ENCODE measurements around the gene ADAMTS6.

The ADAMTS6 gene

GRCh38 chr5:65261499-65261898, 220.2 kb downstream of the ADAMTS6 start:
- Histone ChIP-seq H3K36me3 (ENCODE audit: control insufficient read depth in 2 of 2, insufficient read depth in 1 of 2, low read length in 2 of 2) (no peaks in the 10 kb centered on the region), H3K27ac (ENCODE audit: extremely low read depth, low read depth, low read length) (no peak overlapping the region), H3K4me3 (ENCODE audit: low read depth, low read length) (no peak overlapping the region), H3K9me3 (ENCODE audit: control insufficient read depth, insufficient read depth, low read depth, low read length) (no peaks in the 10 kb centered on the region), H3K4me1 (ENCODE audit: control insufficient read depth, insufficient read depth, low read length) (peaks cover 13% of the 10 kb centered on the region)
- TF ChIP-seq ZBTB1 (tag by site-specific recombination; IDR thresholded peaks at IDR 0.05) = no peak
- no peak for TF ChIP-seq SP2 (tag by site-specific recombination; IDR thresholded peaks at IDR 0.05)
- no peak for TF ChIP-seq ZNF274 (IDR thresholded peaks at IDR 0.05; ENCODE audit: low read length)
- TF ChIP-seq ZNF274 (tag by site-specific recombination; IDR thresholded peaks at IDR 0.05; ENCODE audit: borderline replicate concordance) = no peak
- no peak for TF ChIP-seq ZNF335 (tag by site-specific recombination; conservative IDR thresholded peaks at IDR 0.05)
- TF ChIP-seq ZBTB8A (tag by site-specific recombination; IDR thresholded peaks at IDR 0.05) = no peak
- no peak for TF ChIP-seq ZNF121 (tag by site-specific recombination; IDR thresholded peaks at IDR 0.05)
- no peak for TF ChIP-seq ZNF362 (tag by site-specific recombination; IDR thresholded peaks at IDR 0.05)
- no peak for TF ChIP-seq ZNF747 (tag by site-specific recombination; IDR thresholded peaks at IDR 0.05)
- no peak for TF ChIP-seq PRDM10 (tag by site-specific recombination; IDR thresholded peaks at IDR 0.05)
- TF ChIP-seq ZNF248 (tag by site-specific recombination; IDR thresholded peaks at IDR 0.05) = no peak
- no peak for TF ChIP-seq ZNF174 (tag by site-specific recombination; IDR thresholded peaks at IDR 0.05)
- no peak for TF ChIP-seq ZNF621 (tag by site-specific recombination; IDR thresholded peaks at IDR 0.05)
- TF ChIP-seq ZNF692 (tag by site-specific recombination; IDR thresholded peaks at IDR 0.05) = no peak
- no peak for TF ChIP-seq KLF1 (tag by site-specific recombination; IDR thresholded peaks at IDR 0.05)
- POLR2A ChIA-PET = no interaction called here
- CTCF ChIA-PET = interaction anchor here (0.6 kb wide), 1 partner anchor 41 kb away, joined by 4 read pairs; no protein-coding TSS in a partner anchor

- ChIA-PET CTCF (no interaction called here), POLR2A (interaction anchor here (0.6 kb wide), 1 partner anchor 16 kb away, joined by 3 read pairs; no protein-coding TSS in a partner anchor)
- no peaks in the 10 kb centered on the region for H3K9me3 ChIP-seq (ENCODE audit: control insufficient read depth, insufficient read depth, low read depth, low read length)
- H3K27ac ChIP-seq (ENCODE audit: extremely low read depth, low read depth, low read length) = no peak overlapping the region
- no peaks in the 10 kb centered on the region for H3K4me1 ChIP-seq (ENCODE audit: control insufficient read depth, insufficient read depth, low read length)
- no peak overlapping the region for H3K4me3 ChIP-seq (ENCODE audit: low read depth, low read length)
- no peaks in the 10 kb centered on the region for H3K36me3 ChIP-seq (ENCODE audit: control insufficient read depth in 2 of 2, insufficient read depth in 1 of 2, low read length in 2 of 2)
- TF ChIP-seq ZNF248 (tag by site-specific recombination; IDR thresholded peaks at IDR 0.05) (no peak), REST (tag by site-specific recombination; IDR thresholded peaks at IDR 0.05) (no peak), ZBTB20 (tag by site-specific recombination; IDR thresholded peaks at IDR 0.05) (no peak), ZNF692 (tag by site-specific recombination; IDR thresholded peaks at IDR 0.05) (no peak), ZNF600 (tag by site-specific recombination; IDR thresholded peaks at IDR 0.05) (no peak), MEIS1 (CRISPR knock-in tag; IDR thresholded peaks at IDR 0.05; ENCODE audit: borderline replicate concordance) (no peak), ZBTB17 (tag by site-specific recombination; IDR thresholded peaks at IDR 0.05) (no peak), ZNF48 (tag by site-specific recombination; IDR thresholded peaks at IDR 0.05) (no peak), ATF2 (tag by site-specific recombination; IDR thresholded peaks at IDR 0.05; ENCODE audit: low read depth) (no peak), ZNF169 (tag by site-specific recombination; IDR thresholded peaks at IDR 0.05) (no peak)
Observed at GRCh38 chr5:65255294-65255693, 226.4 kb downstream of the ADAMTS6 start.

All from HEK293 (cell line).